Epithelial cell of esophagus (primary cell): Measurements from ENCODE around the gene TJP3.

Source experiments
- DNase-seq: peaks from one replicate; pipeline ENCODE4 v3.0.0; 2010; ENCODE audit warnings: low read depth
- H3K4me3 ChIP-seq: 2 replicates; pipeline ENCODE4 v1.5.1; 2011; ENCODE audit warnings: mild to moderate bottlenecking, low read length, control low read depth
- CTCF ChIP-seq: IDR thresholded peaks from 2 replicates; pipeline ENCODE4 v1.5.1; 2011; ENCODE audit warnings: low read depth, mild to moderate bottlenecking, low read length, control low read depth, inconsistent platforms; ENCODE audit not compliant: insufficient read depth; ENCODE audit errors: missing control alignments

Gene TJP3

DNA sequence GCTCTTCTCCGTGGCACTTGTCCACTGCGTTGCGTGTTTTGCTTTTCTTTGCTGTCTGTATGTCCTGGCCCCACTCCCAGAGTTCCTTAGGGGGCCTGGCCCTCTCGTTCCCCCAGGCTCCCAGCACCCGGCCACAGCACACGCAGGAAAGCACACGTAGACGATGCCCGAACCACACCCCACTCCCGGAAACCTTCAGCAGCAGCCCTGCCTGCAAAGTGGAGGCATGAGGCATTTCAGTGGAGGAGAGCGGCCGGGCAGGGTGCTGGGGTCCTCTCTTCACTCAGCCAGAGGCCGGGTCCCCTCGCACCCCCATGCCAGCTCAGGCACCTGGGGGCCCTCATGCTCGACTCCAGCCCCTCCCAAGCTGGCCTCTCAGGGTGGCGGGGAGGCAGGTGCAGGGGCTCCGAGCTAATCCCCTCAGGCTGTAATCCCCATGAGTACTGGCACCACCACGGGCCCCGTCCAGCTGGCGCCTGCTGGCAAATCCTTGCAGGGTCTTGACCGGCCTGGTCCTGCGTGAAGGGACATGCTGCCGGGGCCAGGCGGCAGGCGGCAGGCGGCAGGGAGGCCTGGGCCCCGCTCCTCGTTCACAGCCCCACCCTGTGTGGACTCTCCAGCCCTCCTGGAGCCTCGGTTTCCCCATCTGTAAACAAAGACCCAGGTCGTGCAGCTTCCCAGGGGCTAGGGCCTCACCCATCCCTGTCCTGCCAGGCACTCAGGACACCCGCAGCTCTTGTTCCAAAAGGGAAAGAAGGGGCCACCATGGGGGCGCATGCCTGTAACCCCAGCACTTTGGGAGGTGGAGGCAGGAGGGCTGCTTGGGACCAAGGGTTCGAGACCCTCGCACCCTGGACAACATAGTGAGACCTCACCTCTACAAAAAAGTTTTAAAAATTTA, 14.9 kb upstream of the TJP3 start:
- H3K4me3 ChIP-seq, result no peak overlapping the region
- DNase-seq, result no peak
- no peak for TF ChIP-seq CTCF

DNA sequence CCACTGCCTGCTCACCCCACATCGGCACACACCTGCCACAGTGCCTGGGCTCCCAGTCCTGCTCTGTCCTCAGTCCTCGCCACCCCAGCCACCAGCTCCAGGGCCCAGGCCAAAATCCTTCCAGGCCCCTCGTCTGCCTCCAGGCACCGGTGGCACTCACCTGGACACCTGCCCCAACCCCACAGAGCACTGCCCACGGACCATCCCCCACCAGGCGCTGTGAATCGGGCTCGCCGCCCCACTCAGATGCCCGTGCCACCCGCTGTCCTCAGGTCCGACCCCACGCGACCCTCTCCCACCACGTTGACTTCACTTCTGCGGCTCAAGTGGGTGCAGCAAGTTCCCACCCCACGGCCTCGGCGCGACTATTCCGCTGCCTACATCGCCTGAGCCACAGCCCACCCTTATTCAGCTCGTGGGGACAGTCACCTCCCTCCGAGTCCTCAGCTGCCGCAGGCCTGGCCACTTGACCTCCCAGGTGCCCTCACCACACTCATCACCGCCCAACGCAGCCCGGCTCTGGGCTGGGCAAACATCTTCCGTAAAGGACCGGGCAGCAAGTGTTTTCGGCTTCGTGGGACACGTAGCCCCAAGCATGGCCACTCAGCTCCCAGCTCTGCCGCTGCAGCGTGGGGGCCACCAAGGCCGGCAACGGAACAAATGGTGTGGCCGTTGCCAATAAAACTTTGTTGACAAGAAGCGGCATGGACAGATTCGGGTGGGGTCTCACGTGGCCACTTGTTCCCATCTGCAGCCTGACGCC, 13.6 kb upstream of the TJP3 start:
- H3K4me3 ChIP-seq, result no peak overlapping the region
- no peak for TF ChIP-seq CTCF
- DNase-seq, result no peak

DNA sequence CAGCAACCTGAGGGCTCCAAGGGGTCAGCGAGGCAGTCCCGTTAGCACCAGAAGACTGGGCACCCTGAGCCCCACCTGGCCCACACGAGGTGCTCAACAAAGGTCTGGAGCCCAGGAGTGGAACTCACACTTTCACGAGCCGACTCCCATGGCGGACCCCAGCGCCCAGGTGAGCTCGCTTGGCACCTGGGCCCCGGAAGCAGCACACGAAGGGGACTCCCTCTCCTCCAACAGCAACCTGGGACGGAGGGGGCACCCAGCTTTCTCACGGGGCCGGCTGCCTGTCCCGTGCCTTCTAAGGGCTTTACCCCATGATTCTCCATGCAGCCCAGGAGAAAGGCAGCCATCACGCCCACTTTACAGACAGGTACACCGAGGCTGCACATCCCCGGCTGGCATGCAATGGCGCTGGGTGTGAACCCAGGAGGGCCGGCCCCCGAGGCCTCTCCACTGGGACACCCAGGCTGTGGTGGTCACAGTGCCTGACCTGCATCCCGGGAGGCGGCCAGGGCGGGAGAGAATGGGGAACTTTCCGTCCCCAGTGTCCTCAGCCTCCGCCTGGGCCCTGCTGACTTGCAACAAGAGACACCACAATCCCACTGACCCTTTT, 13.0 kb upstream of the TJP3 start:
- no peak overlapping the region for H3K4me3 ChIP-seq
- no peak for DNase-seq
- no peak for TF ChIP-seq CTCF

GRCh38 chr19:3695986-3696659, 12.1 kb upstream of the TJP3 start:
- no peak overlapping the region for H3K4me3 ChIP-seq
- no peak for DNase-seq
- TF ChIP-seq CTCF, result no peak

GRCh38 chr19:3696660-3696995, 11.6 kb upstream of the TJP3 start:
- DNase-seq, result no peak
- no peak overlapping the region for H3K4me3 ChIP-seq
- no peak for TF ChIP-seq CTCF

- no peak overlapping the region for H3K4me3 ChIP-seq
- TF ChIP-seq CTCF, result no peak
- DNase-seq, result no peak
Measured at GRCh38 chr19:3697094-3697493, 11.1 kb upstream of the TJP3 start.
